ENCODE measurements around the gene PALD1. TPM values are rescaled to one million over a fixed set of nuclear protein-coding genes. Genes with fewer than 3 reads are reported as not detected.

The PALD1 gene
- total and polyA plus RNA-seq, 2 experiments from 2014 or later = 11.9 to 58.2 TPM

GRCh38 chr10:70579234-70580002 is 100.9 kb downstream of the PALD1 start:
- Histone ChIP-seq H3K4me1 (ENCODE audit: insufficient read depth) (0 out of 2 replicates have a peak, but pooled peaks cover 3% of the 10 kb centered on the region), H3K9me2 (ENCODE audit: insufficient read depth) (no peaks in the 10 kb centered on the region), H3F3A (replicated peaks; ENCODE audit: low read depth) (no peaks in the 10 kb centered on the region), H4K20me1 (replicated peaks; ENCODE audit: insufficient read depth) (no peaks in the 10 kb centered on the region), H3K27me3 (ENCODE audit: insufficient read depth) (no peaks in the 10 kb centered on the region), H2AFZ (no peak overlapping the region), H3K79me2 (replicated peaks; ENCODE audit: insufficient read depth) (no peaks in the 10 kb centered on the region), H3K27ac (ENCODE audit: low read depth) (no peak overlapping the region), H3K36me3 (ENCODE audit: insufficient read depth) (no peaks in the 10 kb centered on the region), H3K4me3 (no peak overlapping the region), H3K4me2 (no peak overlapping the region)
- no peaks in the 10 kb centered on the region for H3K36me3 Mint-ChIP-seq (ENCODE audit: low read depth)
- H3K27ac Mint-ChIP-seq = no peak overlapping the region
- H3K9me3 Mint-ChIP-seq = no peaks in the 10 kb centered on the region
- H3K4me1 Mint-ChIP-seq = peaks cover 6% of the 10 kb centered on the region; the same call in 2 of the 3 replicates
- TF ChIP-seq ZNF331 (CRISPR knock-in tag; IDR thresholded peaks at IDR 0.05; ENCODE audit: low read depth) (no peak), CREB1 (CRISPR knock-in tag; IDR thresholded peaks at IDR 0.05; ENCODE audit: low read depth) (no peak), STAT1 (IDR thresholded peaks at IDR 0.05; ENCODE audit: unreplicated experiment) (no peak), ETS1 (IDR thresholded peaks at IDR 0.05) (no peak), POLR2AphosphoS5 (IDR thresholded peaks at IDR 0.05; ENCODE audit: low read depth) (no peak), EZH2phosphoT487 (IDR thresholded peaks at IDR 0.05; ENCODE audit: unreplicated experiment) (no peak), REST (IDR thresholded peaks at IDR 0.05; ENCODE audit: unreplicated experiment) (no peak), NANOG (IDR thresholded peaks at IDR 0.05; ENCODE audit: borderline replicate concordance) (no peak), CTCF (conservative IDR thresholded peaks at IDR 0.05; ENCODE audit: low read depth in 2 of 2) (no peak), EZH2 (IDR thresholded peaks at IDR 0.05; ENCODE audit: low read depth, unreplicated experiment) (no peak), ZNF462 (CRISPR knock-in tag; IDR thresholded peaks at IDR 0.05) (no peak), JUNB (IDR thresholded peaks at IDR 0.05; ENCODE audit: unreplicated experiment) (no peak), ZNF114 (CRISPR knock-in tag; IDR thresholded peaks at IDR 0.05) (no peak)
- no peak for DNase-seq (ENCODE audit: low spot score)
- H3K4me3 Mint-ChIP-seq = no peak overlapping the region
- peaks cover 8% of the 10 kb centered on the region for H3K27me3 Mint-ChIP-seq (ENCODE audit: insufficient read depth, low read depth, poor library complexity)
- ATAC-seq = no peak
